Tibial artery (tissue), 4 donors: ENCODE results near the gene ADRA2B.

ENCODE experiments used
- DNase-seq, 2 donors: peaks; one replicate each; pipeline ENCODE4 v3.0.0-alpha.2; 2019
- H3K27ac ChIP-seq, 2 donors: fragments of 200-600 bp; sonication (generic) in 1 of 2; 1 replicate in 1 of 2; 2 replicates in 1 of 2; pipeline ENCODE4 v1.5.1; 2018 to 2019; ENCODE audit warnings: mild to moderate bottlenecking in 1 of 2
- H3K27me3 ChIP-seq, 2 donors: fragments of 200-600 bp; sonication (generic) in 1 of 2; one replicate each; pipeline versions ENCODE4 v1.5.1 to v1.6.0; 2016 to 2019
- H3K36me3 ChIP-seq, 3 donors: fragments of 200-600 bp; sonication (generic) in 2 of 3; one replicate each; pipeline ENCODE4 v1.5.1; 2016 to 2019; ENCODE audit warnings: mild to moderate bottlenecking in 2 of 3
- H3K4me1 ChIP-seq, 4 donors: fragments of 200-600 bp; sonication (generic) in 2 of 4; 1 replicate in 3 of 4; 2 replicates in 1 of 4; pipeline ENCODE4 v1.5.1; 2016 to 2019
- H3K4me3 ChIP-seq, 2 donors: fragments of 200-600 bp; sonication (generic) in 1 of 2; 1 replicate in 1 of 2; 2 replicates in 1 of 2; pipeline ENCODE4 v1.5.1; 2018 to 2019; ENCODE audit warnings: mild to moderate bottlenecking in 2 of 2
- H3K9me3 ChIP-seq, 3 donors: fragments of 200-600 bp; sonication (generic) in 1 of 3; one replicate each; pipeline ENCODE4 v1.5.1; 2016 to 2019
- intact Hi-C: fragments of 100-400 bp; cut with DNase I; formaldehyde crosslinking; loops from one replicate; pipeline ENCODE4 v1.15.0; 2023; ENCODE audit warnings: low total_unique reads
- TF ChIP-seq, protein P1 (sequence below), 2 experiments: fragments of 200-600 bp in 1 of 2; fragments of 450-650 bp in 1 of 2; IDR thresholded peaks; one replicate each; pipeline ENCODE4 v1.5.1; 2017 to 2019; ENCODE audit warnings: antibody characterized with exemption in 2 of 2, mild to moderate bottlenecking in 1 of 2, moderate library complexity in 1 of 2

Gene ADRA2B

DNA sequence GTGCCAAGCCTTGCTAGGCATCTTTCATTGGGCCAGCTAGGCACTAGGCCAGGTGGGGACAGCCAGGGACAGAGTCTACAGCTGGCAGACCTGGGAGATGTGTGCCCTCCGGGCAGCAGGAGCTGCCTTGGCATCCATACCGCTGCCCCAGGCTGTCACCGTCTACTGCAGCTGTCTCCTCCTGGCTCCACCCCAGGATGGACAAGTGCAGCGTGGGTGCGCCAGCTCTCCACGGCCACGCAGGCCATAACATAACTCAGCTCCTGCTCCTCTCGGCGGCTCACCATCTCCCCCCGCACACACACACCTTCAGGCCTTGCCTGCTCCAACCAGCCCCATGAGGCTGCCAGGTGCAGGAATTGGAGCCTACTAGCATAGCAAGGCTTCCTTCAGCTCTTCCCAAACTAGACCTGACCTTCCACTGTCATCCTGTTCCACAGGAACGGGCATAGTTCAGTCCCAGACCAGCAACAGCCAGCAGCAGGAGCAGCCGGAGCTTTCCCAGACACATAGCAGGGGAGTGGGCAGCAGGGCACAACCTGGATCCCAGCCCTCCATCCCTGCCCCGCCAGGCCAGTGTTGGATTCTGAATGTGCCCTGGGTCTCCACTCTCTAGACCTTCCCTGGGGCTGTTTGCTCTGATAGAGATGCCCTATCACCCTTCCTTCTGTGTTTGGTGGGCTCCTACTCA is 2.5 kb upstream of the ADRA2B start:
- H3K9me3 ChIP-seq, result no peaks in the 10 kb centered on the region
- H3K27ac ChIP-seq, result no peak overlapping the region
- intact Hi-C loops, result loop anchor here (10.0 kb wide), 1 partner anchor 94 kb away; no protein-coding TSS in a partner anchor
- peaks cover 0 to 83% of the 10 kb centered on the region in 2 donors for H3K27me3 ChIP-seq
- peaks cover 0 to 21% (median 12%) of the 10 kb centered on the region in 4 donors for H3K4me1 ChIP-seq
- TF ChIP-seq, protein P1, sequence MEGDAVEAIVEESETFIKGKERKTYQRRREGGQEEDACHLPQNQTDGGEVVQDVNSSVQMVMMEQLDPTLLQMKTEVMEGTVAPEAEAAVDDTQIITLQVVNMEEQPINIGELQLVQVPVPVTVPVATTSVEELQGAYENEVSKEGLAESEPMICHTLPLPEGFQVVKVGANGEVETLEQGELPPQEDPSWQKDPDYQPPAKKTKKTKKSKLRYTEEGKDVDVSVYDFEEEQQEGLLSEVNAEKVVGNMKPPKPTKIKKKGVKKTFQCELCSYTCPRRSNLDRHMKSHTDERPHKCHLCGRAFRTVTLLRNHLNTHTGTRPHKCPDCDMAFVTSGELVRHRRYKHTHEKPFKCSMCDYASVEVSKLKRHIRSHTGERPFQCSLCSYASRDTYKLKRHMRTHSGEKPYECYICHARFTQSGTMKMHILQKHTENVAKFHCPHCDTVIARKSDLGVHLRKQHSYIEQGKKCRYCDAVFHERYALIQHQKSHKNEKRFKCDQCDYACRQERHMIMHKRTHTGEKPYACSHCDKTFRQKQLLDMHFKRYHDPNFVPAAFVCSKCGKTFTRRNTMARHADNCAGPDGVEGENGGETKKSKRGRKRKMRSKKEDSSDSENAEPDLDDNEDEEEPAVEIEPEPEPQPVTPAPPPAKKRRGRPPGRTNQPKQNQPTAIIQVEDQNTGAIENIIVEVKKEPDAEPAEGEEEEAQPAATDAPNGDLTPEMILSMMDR (IDR thresholded peaks at IDR 0.05), result no peak
- DNase-seq, result no peak
- H3K4me3 ChIP-seq, result no peak overlapping the region
- no peaks in the 10 kb centered on the region for H3K36me3 ChIP-seq

DNA sequence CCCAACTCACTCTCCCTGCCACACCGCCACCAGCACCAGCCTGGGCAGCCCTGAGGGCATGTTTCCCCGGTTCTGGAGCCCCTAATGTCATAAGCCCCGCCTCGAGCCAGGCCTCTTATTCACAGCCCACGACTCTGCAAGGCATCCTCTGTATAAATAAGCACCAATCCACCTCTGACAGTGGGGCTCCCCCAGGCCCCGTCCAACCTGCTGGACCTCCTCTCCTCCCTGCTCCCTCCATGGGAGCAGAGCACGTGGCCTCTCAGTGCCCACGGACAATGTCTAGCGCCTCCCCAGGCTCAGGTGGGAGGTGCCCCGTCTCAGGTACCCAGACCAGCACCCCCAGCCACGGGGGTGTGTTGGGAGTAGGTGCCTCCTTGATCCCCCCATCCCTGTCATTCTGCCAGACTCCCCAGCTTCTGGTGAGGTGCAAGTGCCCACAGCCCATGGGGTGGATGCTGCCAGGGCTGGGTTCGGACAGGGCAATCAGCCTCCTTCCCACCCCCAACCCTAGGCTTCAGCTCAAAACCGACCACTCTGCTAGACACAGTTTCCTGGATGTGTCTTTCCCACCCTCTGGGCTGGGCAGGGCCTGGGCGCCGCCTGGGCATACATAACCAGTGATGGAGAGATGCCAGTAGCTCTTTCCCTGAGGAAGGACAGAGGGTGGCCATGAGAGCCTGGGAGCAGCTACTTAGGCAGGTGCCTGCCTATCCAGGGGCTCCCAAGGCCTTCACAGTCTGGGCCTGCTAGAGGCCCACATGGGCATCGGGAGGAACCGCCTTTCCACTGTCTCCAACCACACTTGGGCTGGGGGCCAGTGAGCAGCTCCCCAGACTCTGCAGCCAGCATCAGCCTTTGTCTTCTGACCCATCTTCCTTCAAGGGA is 1.6 kb upstream of the ADRA2B start:
- Histone ChIP-seq H3K36me3 (no peaks in the 10 kb centered on the region), H3K4me3 (no peak overlapping the region), H3K27ac (no peak overlapping the region), H3K4me1 (peaks cover 0 to 21% (median 12%) of the 10 kb centered on the region in 4 donors), H3K27me3 (peaks cover 0 to 78% of the 10 kb centered on the region in 2 donors), H3K9me3 (no peaks in the 10 kb centered on the region)
- TF ChIP-seq, protein P1 (IDR thresholded peaks at IDR 0.05), result no peak
- no peak for DNase-seq
- intact Hi-C loops, result loop anchor here (10.0 kb wide), 1 partner anchor 93 kb away; no protein-coding TSS in a partner anchor

DNA sequence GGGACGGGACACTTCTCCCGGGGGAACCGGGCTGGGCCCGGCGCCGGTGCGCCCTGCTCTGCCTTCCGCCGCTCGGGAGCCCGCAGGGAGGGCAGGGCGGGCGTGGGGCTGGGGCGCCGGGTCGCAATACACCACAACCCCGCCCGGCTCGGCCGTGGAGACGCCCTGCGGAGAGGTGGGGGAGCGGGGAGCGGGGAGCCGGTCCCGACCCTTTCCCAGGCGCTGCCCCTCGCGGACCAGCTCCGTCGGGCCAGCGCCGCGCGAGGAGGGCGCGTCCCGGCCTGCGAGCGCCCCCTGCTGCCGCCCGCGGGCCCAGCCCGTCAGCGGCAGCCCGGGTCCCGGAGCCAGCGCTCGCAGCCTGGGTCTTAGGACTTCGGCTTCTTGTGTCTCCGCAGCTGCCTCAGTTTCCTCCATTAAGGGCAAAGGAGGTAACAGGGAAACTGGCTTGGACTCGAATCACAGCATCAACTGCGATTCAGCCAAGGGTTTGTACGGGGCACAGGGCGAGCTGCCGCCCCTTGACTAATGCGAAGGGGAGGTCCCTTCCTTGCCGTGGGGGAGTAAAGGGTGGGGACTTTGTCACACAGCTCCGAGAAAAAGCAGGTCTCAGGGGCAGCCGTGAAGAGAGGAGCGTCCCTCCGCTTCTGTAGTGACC is 635 bp upstream of the ADRA2B start:
- DNase-seq, result no peak
- peak overlapping the region; percentile 41 to 53 for H3K4me3 ChIP-seq
- H3K27ac ChIP-seq, result peak overlapping the region in 1 of 2 donors; percentile 2
- intact Hi-C loops, result loop anchor here (10.0 kb wide), 1 partner anchor 92 kb away; no protein-coding TSS in a partner anchor
- H3K9me3 ChIP-seq, result no peaks in the 10 kb centered on the region
- TF ChIP-seq, protein P1 (IDR thresholded peaks at IDR 0.05), result peak; percentile 72 to 85
- peaks cover 0 to 73% of the 10 kb centered on the region in 2 donors for H3K27me3 ChIP-seq
- no peaks in the 10 kb centered on the region for H3K36me3 ChIP-seq
- peaks cover 0 to 21% (median 12%) of the 10 kb centered on the region in 4 donors for H3K4me1 ChIP-seq

DNA sequence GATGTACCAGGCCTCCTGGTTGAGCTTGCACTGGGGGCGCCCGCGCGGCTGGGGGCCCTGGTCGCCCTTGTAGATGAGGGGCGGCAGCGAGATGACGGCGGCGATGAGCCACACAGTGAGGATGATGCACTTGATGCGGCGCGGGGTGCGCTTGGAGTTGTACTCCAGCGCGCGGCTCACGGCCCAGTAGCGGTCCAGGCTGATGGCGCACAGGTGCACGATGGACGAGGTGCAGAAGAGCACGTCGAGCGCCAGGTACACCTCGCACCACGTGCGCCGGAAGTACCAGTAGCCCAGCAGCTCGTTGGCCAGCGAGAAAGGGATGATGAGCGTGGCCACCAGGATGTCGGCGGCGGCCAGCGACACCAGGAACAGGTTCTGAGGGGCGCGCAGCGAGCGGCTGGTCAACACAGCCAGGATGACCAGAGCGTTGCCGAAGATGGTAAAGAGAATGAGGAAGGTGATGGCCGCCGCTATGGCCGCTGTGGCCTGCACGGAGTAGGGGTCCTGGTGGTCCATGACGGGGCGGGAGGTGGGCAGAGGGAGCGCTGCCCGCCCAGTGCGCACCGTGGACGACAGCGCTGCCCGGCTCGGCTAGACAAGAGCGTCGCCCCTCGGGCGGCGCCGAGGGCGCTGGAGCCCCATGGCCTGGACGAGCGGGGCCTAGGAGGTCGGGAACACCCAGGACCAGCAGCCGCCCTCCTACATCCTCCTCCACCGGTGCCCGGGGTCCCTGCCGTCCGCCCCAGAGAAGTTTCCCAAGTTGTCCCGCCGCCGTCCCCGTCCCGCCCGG is 544 bp downstream of the ADRA2B start:
- H3K4me3 ChIP-seq, result peak overlapping the region; percentile 41 to 53
- peak overlapping the region in 1 of 2 donors; percentile 2 for H3K27ac ChIP-seq
- H3K9me3 ChIP-seq, result no peaks in the 10 kb centered on the region
- H3K36me3 ChIP-seq, result no peaks in the 10 kb centered on the region
- no peak for DNase-seq
- intact Hi-C loops, result loop anchor here (10.0 kb wide), 1 partner anchor 91 kb away; no protein-coding TSS in a partner anchor
- H3K4me1 ChIP-seq, result peaks cover 0 to 21% (median 12%) of the 10 kb centered on the region in 4 donors
- TF ChIP-seq, protein P1 (IDR thresholded peaks at IDR 0.05), result no peak
- peaks cover 0 to 63% of the 10 kb centered on the region in 2 donors for H3K27me3 ChIP-seq
